Embryonic facial prominence (tissue), 1 donor: ENCODE results near the gene CTNND2.

Experiments used
- DNase-seq: peaks from one replicate; pipeline ENCODE4 v3.0.0-alpha.2; 2016; ENCODE audit errors: extremely low spot score

The CTNND2 gene, protein sequence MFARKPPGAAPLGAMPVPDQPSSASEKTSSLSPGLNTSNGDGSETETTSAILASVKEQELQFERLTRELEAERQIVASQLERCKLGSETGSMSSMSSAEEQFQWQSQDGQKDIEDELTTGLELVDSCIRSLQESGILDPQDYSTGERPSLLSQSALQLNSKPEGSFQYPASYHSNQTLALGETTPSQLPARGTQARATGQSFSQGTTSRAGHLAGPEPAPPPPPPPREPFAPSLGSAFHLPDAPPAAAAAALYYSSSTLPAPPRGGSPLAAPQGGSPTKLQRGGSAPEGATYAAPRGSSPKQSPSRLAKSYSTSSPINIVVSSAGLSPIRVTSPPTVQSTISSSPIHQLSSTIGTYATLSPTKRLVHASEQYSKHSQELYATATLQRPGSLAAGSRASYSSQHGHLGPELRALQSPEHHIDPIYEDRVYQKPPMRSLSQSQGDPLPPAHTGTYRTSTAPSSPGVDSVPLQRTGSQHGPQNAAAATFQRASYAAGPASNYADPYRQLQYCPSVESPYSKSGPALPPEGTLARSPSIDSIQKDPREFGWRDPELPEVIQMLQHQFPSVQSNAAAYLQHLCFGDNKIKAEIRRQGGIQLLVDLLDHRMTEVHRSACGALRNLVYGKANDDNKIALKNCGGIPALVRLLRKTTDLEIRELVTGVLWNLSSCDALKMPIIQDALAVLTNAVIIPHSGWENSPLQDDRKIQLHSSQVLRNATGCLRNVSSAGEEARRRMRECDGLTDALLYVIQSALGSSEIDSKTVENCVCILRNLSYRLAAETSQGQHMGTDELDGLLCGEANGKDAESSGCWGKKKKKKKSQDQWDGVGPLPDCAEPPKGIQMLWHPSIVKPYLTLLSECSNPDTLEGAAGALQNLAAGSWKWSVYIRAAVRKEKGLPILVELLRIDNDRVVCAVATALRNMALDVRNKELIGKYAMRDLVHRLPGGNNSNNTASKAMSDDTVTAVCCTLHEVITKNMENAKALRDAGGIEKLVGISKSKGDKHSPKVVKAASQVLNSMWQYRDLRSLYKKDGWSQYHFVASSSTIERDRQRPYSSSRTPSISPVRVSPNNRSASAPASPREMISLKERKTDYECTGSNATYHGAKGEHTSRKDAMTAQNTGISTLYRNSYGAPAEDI (N-terminal part only)

GRCh38 chr5:11904265-11904906 is at the start of gene CTNND2:
CTNND2 (minus strand) TSS chr5:11904446; CDS start chr5:11903853, 593 bp downstream.
- peak; percentile 34 for DNase-seq

- DNase-seq = no peak
Observed at GRCh38 chr5:11946317-11946716, 42.1 kb upstream of the CTNND2 start.

GRCh38 chr5:11941566-11941965 is 37.3 kb upstream of the CTNND2 start:
- no peak for DNase-seq

DNA sequence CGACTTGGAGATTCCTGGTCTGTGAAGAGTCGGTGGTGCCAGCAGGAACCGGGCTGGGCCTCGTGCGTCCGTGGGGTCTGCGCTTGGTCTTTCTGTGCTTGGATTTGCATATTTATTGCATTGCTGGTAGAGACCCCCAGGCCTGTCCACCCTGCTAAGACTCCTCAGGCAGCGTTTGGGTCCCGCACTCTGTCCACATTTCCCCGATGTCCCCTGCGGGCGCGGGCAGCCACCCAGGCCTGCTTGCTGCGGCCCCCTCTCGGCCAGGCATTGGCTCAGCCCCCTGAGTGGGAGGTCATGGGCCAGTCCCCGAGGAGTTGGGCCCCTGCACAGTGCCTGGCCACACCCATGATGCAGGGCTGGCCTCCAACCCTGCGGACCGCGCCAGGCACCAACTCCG is 27.4 kb upstream of the CTNND2 start:
- DNase-seq = no peak

DNA sequence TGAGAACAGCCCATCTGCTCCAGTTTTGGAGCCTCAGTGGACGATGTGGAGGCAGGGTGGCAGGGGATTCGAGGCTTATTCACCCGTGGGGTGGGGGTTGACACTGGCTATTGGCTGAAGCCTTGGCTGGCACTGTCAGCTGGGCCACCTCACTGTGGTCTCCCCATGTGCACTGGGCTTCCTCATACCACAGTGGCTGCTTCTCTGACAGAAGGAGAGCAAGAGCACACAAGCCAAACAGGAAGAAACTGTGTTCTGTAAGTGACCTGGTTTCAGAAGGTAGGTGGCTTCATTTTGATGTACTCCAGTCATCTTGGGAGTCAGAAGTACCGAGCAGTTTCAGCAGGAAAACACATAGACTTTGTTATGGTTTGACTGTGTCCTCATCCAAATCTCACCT is 24.7 kb upstream of the CTNND2 start:
- DNase-seq = no peak

- no peak for DNase-seq
Observed at GRCh38 chr5:11925701-11926100, 21.5 kb upstream of the CTNND2 start.

DNA sequence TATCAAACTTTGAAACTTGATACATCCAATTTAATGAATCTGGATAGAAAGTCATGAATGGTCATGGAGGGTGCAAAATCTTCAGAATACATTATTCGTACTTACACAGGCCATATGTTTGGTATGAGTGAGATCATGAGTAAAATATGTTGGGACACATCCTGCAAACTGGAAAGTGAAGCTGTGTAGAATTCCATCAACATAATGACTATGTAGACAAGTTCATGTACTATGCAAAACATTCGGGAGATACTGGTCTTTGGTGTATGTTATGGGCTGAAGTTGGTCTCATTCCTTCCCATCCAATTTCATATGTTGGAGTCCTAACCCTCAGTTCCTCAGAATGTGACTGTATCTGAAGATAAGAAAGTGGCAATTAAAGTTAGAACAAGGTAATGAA is 18.1 kb upstream of the CTNND2 start:
- DNase-seq = no peak

DNA sequence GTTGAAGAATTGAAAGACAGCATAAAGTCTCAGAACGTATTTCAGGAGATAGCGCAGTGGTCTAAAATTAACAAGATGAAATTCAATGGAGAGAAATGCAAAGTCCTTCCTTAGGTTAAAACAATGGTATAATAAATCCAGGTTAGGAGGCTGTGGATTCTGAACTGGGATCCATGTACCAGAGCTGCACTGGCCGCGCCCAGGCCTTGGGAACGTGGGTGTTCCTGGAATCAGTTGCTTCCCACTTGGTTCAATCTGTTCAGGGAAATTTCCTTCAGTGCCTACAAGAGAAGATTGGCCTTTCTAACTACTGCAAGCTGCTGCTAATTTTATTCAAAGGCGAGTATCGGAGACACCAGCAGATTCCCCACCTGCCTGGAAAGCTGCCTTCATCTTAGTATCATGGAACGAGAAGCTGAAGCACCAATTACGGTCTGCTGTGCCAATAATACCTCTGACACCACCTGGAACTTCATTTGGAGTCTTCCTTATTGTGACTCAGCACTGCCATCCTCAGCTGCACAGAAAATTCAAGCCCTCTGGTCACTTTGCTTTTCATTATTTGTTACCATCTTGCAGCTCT is 14.3 kb upstream of the CTNND2 start:
- DNase-seq = no peak

GRCh38 chr5:11909471-11909870 is 5.2 kb upstream of the CTNND2 start:
- DNase-seq = no peak

DNA sequence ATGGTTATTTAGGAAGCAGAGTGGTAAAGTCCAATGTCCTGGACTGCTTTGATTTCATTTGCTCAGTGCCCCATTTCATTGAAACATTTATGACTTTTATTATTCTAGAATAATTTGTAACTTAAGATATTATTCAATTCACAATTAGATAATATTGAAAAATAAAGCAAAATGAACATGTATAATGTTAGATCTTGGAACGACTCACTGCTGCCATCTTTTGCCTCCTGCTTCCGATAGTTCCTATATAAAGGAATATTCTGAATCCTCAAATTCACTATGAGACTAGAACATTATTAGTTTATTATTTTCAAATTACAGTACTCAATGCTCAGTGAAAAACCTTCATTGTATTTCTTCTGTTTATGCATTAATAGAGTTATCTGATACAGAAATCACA is 2.3 kb upstream of the CTNND2 start:
- DNase-seq = no peak

GRCh38 chr5:11905206-11905605 is 960 bp upstream of the CTNND2 start:
- DNase-seq = no peak

DNA sequence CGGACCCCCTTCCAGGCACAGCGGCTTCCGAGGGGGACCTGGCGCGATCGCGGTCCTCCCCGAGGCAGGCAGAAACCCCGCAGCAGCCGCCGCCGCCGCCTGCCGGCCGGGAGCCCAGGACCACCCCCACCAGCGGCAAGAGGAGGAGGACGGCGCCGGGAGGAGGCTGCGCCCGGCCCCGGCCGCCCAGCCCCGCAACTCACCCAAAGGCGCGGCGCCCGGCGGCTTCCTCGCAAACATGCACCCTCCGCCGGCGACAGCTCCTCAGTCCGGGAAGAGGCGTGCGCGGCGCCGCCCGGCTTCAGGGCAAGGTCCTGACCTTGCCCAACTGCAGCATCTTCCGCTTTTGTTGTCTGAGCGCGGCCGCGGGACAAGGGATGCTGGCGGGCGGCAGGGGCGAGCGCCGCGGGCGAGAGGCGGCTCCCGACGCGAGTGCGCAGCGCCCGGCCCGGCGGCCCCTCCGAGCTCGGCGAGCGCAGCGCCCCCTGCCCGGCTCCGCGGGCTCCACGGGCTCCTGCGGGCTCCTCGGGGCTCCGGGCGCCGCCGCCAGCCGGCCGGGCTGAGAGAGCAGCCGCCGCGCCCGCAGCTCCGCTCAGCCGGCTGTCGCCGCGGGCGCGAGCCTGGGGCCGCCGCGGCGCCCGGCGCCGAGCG is 507 bp downstream of the CTNND2 start:
- no peak for DNase-seq

GRCh38 chr5:11903121-11903613 is 1.1 kb downstream of the CTNND2 start:
- no peak for DNase-seq

DNA sequence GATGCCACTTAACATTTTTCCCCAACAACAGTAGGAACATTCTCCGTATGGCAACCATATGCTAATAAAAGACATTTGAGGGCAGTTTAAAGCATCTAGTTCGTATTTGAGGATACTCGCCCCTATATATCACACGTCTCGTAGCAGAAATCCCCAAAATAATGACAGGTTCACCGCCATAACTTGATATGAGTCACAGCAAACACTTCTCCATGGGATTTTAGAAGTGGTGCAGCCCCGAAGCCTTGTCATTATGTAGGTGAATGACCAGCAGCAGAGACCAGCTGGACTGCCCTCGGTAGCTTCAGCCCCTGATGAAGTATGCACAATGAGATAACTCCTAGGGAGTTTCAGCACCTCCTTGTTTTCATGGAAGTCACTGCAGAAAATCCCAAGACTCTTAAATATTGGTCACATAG is 2.0 kb downstream of the CTNND2 start:
- no peak for DNase-seq

- DNase-seq = no peak
Observed at GRCh38 chr5:11898787-11899186, 5.5 kb downstream of the CTNND2 start.

- no peak for DNase-seq
Observed at GRCh38 chr5:11897781-11898180, 6.5 kb downstream of the CTNND2 start.

GRCh38 chr5:11894992-11895391 is 9.3 kb downstream of the CTNND2 start:
- no peak for DNase-seq

- DNase-seq = no peak
Observed at GRCh38 chr5:11892832-11893231, 11.4 kb downstream of the CTNND2 start.

DNA sequence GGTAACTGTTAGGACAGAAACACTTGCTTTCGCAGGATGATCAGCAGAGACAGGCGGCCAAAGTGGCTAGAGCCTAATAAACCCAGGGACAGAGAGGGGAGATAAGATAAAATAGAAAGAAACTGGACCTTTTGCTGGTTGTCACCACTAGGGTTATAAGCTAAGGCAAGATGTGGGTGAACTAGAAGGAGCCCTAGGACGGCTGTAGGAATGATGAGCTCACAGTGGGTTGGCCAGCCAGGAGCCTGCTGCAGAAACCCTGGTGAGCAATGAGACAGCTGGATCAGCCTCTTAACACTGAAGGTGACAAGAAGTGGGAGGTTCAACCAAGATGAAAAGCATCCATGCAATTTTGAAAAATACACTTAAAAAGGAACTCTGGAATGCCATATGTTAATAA is 13.5 kb downstream of the CTNND2 start:
- no peak for DNase-seq

- no peak for DNase-seq
Observed at GRCh38 chr5:11888221-11888620, 16.0 kb downstream of the CTNND2 start.

DNA sequence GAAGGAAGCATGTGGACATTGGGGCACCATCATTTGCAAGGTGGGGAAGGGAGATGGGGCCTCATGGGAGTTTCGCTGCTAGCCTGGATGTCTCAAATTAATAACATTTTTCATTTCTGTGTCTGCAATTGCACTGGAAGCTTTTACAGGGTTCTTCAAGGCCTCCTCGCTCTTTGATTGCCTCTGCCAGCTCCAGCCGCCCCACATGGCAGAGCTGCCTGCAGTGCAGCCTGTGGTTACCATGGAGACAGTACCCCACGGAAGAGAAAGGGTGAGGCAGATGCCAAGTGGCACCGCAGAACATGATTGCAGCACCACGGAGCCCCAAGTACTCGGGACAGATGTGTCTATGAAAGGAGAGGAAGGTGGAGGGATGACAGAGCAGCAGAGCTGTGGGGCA is 25.4 kb downstream of the CTNND2 start:
- no peak for DNase-seq
